UCSD-AML1 (cell line): ENCODE results near the gene EIF3D.

Experiments used
- DNase-seq: peaks from one replicate; lab custom pipeline; 2025; ENCODE audit not compliant: unreplicated experiment; lab: John Stamatoyannopoulos, UW

The EIF3D gene

DNA sequence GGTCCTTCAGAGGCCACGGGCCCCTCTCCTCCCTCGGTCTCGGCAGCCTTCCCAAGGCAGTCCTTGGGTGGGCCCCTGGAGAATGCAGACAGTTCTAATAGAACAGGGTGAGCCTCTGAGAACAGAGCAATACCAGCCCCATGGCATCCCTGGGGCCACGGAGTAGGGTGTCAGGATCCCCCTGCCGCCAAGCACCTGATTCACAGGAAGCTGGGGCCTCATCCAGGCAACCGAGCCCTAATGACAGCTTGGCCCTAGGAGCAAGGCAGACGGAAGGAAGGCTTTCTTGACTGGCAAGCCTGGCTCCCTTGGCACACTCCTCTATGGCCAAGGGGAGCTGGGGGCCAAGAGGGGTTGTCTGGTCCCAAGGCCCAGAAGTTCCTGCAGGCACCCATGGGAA is 62.7 kb downstream of the EIF3D start:
- no peak for DNase-seq

DNA sequence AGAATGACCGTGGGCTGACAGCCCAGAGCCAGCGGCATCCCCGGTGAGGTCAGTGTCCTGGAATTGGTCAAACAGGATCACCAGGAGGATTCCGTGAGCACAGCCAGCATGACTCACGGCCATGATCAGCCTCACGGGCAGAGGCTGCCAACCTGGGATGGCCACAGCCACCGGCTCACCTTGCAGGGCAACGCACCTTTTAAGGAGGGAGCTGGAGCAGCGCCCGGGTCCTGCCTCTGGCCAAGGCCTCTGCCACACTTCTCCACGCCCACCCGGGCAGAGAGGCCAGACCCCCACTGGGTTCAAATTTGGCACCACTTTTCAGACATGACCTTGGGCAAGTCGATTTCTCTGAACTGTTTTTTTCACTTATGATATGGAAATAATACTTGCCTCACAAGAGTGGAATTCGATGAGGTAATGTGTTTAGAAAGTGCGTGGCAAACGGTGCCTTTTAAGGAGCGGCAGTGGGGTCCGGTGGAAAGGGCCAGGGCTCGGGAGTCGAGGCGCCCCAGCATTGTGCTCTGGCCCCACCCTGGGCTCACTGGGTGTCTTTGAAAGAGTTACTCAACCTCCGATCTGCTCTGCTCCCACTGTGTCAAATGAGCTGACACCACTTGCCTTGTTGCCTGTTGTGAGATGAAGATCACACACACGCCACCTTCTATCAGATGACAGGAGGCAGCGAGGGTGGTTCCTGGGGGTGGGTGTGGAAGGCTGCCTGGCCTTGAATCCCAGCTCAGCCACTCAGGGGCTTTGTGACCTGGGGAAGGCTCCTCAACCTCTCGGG is 63.5 kb downstream of the EIF3D start:
- no peak for DNase-seq

DNA sequence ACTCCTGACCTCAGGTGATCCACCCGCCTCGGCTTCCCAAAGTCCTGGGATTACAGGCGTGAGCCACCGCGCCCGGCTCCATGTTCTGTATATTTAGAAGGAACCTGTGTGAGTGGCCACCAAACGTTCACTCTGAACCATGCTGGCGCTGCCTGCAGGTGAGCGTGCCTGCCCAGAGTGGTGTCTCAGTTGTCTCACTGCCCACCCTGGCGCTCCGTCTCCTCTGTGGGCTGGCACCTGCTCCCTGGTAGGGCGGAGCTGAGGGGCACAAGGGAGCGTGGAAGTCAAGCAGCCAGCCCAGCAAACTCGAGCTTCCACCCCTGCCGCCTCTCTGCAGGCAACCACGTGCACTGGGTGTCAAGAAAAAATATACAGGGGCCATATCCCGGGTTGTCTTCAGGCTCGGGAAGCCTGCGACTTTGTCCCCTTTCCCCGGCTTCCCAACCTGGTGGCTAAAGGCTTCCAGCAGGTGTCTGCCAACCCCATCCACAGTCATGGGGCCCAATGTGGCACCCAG is 64.2 kb downstream of the EIF3D start:
- no peak for DNase-seq

DNA sequence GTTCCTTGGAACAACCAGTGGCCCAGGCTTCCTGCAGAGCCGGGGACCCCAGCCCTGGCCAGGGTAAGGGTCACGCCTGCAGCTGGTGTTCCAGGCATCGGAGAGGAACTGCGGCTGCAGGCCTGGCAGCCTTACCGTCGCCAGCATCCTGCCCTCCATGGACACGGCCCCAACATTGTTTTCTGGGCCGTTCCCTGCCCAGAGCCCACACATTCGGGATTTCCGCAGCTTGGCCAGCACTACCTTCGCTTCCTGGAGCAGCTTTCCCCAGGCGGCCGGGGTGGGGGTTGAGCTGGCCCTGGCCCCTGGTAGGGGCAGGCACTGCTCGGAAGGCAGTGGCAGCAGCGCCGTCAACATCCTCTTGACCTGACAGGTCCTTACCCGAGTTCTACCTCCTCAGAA is 65.2 kb downstream of the EIF3D start:
- peak; percentile 68 for DNase-seq

DNA sequence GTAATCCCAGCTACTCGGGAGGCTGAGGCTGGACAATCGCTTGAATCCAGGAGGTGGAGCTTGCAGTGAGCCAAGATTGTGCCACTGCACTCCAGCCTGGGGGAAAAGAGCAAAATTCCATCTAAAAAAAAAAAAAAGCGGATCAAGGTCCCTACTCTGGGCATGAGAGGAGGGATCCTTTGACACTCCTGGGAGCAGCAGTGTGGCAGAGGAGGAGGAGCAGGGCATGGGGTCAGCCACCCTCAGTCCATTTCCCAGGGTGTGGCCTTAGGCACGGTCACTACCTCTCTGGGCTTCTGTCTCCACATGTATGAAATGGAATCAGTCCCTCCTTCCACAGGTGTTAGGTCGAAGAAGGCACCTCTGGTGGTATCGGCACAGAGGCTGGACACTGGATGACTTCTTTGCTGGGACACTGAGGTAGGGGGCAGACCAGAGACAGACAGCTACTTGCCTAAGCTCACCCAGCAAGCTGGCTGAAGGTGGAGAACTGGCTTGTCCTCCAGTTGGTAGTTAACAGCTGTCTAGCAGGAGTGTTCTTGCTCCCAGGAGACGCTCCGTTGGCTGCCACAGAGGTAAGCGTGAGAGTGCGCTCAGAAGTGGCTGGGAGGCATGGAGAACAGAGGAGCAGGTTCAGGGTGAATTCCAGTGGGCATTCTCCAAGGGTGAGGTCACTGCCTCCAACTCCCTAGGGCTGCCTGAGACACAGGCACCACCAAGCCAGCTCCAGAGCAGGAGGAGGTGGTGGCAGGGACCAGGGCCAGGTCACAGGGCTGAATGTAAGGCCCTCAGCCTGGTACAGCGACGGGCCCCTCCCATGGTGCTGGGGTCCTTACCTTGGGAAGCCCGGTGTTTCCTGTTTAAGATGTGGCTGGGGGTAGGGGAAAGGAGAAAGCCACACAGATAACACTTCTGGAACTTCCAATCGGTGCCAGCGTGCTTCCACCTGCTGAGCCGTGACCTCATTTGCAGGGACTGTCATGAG is 67.0 kb downstream of the EIF3D start:
- DNase-seq = no peak
